K562 (cell line): Measurements from ENCODE around the gene FAM236C.
"Not testable (repeated sequence)": the region's sequence is repeated elsewhere in the genome, so short reads cannot be mapped to it uniquely, and the experiment has no call there.

Source experiments
- FOSL1 ChIP-seq: fragments of 200-800 bp; sonication (Bioruptor generic); conservative IDR thresholded peaks from 2 replicates; pipeline ENCODE4 v1.6.1; 2016; ENCODE audit warnings: missing genetic modification characterization, missing compliant biosample characterization
- NFYB ChIP-seq: IDR thresholded peaks from 2 replicates; pipeline ENCODE4 v1.6.1; 2011; ENCODE audit warnings: mild to moderate bottlenecking, moderate library complexity; ENCODE audit not compliant: insufficient read length; ENCODE audit errors: extremely low read depth
- POLR2A ChIP-seq: fragments of 450-650 bp; conservative IDR thresholded peaks from 2 replicates; pipeline ENCODE4 v1.6.1; 2016
- RNF2 ChIP-seq: sonication (generic); IDR thresholded peaks from 2 replicates; pipeline ENCODE4 v1.6.1; 2016
- SUPT5H ChIP-seq: fragments of 450-650 bp; IDR thresholded peaks from 2 replicates; pipeline ENCODE4 v1.6.1; 2016
- TF ChIP-seq, protein P1 (sequence below), 3 experiments: IDR thresholded peaks in 2 of 3; conservative IDR thresholded peaks in 1 of 3; 2 replicates each; pipeline ENCODE4 v1.5.1; 2011 to 2012; ENCODE audit warnings: low read length in 3 of 3, mild to moderate bottlenecking in 3 of 3, control low read depth in 2 of 3, improper control_type of control experiment in 1 of 3, inconsistent platforms in 1 of 3, low read depth in 1 of 3, mixed read lengths in 1 of 3, moderate library complexity in 1 of 3; ENCODE audit not compliant: insufficient read depth in 2 of 3
- TF ChIP-seq, protein P2 (sequence below): fragments of 450-650 bp; formaldehyde crosslinking; IDR thresholded peaks from 2 replicates; pipeline ENCODE4 v1.4.0; 2022; ENCODE audit warnings: mild to moderate bottlenecking, moderate library complexity
- TF ChIP-seq, protein P3 (sequence below): sonication (generic); formaldehyde crosslinking; IDR thresholded peaks from 2 replicates; pipeline ENCODE4 v1.8.1; 2023; ENCODE audit warnings: missing genetic modification reagents, mild to moderate bottlenecking, borderline replicate concordance
- TF ChIP-seq, protein P4 (sequence below): sonication (generic); formaldehyde crosslinking; IDR thresholded peaks from 2 replicates; pipeline ENCODE4 v1.8.1; 2023; ENCODE audit warnings: mild to moderate bottlenecking, missing genetic modification reagents
- TF ChIP-seq, protein P5 (sequence below): fragments of 250-450 bp; sonication (Bioruptor Pico); IDR thresholded peaks from 2 replicates; pipeline ENCODE4 v1.5.0; 2020; ENCODE audit warnings: mild to moderate bottlenecking, borderline replicate concordance

DNA sequence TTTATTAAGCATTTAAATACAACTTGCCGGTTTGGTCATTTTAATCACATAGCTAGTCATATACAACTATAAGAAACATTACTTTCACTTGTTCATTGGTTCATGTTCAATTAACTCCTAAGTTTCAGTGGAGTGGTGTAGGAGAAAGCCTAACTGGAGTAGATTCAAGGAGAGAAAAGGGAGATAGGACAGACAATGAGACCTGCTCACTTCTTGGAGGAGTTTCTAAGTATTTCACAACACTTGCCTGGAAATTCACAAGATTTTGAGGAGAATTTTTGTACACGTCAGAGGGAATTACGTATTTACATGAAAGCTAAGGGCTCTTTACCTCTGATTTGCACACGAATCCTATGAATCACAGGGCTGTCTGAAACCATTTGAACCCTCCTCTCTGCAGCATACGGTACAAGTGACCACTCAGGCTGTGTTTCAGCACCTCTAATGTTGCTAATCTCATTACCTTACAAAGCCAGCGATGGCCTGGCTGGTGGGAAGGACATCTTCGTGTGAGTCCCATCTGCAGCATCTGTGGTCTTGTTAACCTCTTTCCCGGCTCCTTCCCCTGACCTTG lies 24.6 kb downstream of the FAM236C start:
- TF ChIP-seq, protein P1, sequence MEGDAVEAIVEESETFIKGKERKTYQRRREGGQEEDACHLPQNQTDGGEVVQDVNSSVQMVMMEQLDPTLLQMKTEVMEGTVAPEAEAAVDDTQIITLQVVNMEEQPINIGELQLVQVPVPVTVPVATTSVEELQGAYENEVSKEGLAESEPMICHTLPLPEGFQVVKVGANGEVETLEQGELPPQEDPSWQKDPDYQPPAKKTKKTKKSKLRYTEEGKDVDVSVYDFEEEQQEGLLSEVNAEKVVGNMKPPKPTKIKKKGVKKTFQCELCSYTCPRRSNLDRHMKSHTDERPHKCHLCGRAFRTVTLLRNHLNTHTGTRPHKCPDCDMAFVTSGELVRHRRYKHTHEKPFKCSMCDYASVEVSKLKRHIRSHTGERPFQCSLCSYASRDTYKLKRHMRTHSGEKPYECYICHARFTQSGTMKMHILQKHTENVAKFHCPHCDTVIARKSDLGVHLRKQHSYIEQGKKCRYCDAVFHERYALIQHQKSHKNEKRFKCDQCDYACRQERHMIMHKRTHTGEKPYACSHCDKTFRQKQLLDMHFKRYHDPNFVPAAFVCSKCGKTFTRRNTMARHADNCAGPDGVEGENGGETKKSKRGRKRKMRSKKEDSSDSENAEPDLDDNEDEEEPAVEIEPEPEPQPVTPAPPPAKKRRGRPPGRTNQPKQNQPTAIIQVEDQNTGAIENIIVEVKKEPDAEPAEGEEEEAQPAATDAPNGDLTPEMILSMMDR (IDR thresholded peaks at IDR 0.05 in 2 of 3, conservative IDR thresholded peaks at IDR 0.05 in 1 of 3; ENCODE audit: insufficient read depth in 2 of 3, low read depth in 1 of 3, low read length in 3 of 3) = not testable (repeated sequence)
- TF ChIP-seq RNF2; NFYB; FOSL1 (tag); POLR2A; SUPT5H: not testable (repeated sequence)
- TF ChIP-seq, protein P2, sequence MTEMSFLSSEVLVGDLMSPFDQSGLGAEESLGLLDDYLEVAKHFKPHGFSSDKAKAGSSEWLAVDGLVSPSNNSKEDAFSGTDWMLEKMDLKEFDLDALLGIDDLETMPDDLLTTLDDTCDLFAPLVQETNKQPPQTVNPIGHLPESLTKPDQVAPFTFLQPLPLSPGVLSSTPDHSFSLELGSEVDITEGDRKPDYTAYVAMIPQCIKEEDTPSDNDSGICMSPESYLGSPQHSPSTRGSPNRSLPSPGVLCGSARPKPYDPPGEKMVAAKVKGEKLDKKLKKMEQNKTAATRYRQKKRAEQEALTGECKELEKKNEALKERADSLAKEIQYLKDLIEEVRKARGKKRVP (CRISPR knock-in tag) = not testable (repeated sequence)
- TF ChIP-seq, protein P3, sequence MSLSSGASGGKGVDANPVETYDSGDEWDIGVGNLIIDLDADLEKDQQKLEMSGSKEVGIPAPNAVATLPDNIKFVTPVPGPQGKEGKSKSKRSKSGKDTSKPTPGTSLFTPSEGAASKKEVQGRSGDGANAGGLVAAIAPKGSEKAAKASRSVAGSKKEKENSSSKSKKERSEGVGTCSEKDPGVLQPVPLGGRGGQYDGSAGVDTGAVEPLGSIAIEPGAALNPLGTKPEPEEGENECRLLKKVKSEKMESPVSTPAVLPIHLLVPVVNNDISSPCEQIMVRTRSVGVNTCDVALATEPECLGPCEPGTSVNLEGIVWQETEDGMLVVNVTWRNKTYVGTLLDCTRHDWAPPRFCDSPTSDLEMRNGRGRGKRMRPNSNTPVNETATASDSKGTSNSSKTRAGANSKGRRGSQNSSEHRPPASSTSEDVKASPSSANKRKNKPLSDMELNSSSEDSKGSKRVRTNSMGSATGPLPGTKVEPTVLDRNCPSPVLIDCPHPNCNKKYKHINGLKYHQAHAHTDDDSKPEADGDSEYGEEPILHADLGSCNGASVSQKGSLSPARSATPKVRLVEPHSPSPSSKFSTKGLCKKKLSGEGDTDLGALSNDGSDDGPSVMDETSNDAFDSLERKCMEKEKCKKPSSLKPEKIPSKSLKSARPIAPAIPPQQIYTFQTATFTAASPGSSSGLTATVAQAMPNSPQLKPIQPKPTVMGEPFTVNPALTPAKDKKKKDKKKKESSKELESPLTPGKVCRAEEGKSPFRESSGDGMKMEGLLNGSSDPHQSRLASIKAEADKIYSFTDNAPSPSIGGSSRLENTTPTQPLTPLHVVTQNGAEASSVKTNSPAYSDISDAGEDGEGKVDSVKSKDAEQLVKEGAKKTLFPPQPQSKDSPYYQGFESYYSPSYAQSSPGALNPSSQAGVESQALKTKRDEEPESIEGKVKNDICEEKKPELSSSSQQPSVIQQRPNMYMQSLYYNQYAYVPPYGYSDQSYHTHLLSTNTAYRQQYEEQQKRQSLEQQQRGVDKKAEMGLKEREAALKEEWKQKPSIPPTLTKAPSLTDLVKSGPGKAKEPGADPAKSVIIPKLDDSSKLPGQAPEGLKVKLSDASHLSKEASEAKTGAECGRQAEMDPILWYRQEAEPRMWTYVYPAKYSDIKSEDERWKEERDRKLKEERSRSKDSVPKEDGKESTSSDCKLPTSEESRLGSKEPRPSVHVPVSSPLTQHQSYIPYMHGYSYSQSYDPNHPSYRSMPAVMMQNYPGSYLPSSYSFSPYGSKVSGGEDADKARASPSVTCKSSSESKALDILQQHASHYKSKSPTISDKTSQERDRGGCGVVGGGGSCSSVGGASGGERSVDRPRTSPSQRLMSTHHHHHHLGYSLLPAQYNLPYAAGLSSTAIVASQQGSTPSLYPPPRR = not testable (repeated sequence)
- TF ChIP-seq, protein P4, sequence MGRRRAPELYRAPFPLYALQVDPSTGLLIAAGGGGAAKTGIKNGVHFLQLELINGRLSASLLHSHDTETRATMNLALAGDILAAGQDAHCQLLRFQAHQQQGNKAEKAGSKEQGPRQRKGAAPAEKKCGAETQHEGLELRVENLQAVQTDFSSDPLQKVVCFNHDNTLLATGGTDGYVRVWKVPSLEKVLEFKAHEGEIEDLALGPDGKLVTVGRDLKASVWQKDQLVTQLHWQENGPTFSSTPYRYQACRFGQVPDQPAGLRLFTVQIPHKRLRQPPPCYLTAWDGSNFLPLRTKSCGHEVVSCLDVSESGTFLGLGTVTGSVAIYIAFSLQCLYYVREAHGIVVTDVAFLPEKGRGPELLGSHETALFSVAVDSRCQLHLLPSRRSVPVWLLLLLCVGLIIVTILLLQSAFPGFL (CRISPR knock-in tag) = not testable (repeated sequence)
- TF ChIP-seq, protein P5, sequence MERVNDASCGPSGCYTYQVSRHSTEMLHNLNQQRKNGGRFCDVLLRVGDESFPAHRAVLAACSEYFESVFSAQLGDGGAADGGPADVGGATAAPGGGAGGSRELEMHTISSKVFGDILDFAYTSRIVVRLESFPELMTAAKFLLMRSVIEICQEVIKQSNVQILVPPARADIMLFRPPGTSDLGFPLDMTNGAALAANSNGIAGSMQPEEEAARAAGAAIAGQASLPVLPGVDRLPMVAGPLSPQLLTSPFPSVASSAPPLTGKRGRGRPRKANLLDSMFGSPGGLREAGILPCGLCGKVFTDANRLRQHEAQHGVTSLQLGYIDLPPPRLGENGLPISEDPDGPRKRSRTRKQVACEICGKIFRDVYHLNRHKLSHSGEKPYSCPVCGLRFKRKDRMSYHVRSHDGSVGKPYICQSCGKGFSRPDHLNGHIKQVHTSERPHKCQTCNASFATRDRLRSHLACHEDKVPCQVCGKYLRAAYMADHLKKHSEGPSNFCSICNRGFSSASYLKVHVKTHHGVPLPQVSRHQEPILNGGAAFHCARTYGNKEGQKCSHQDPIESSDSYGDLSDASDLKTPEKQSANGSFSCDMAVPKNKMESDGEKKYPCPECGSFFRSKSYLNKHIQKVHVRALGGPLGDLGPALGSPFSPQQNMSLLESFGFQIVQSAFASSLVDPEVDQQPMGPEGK (CRISPR knock-in tag) = not testable (repeated sequence)
